ENCODE data around the gene PAPPA. TPM values are rescaled to one million over a fixed set of nuclear protein-coding genes. Genes with fewer than 3 reads are reported as not detected.

PAPPA gene
- polyA plus RNA-seq (2013): 0.07 TPM

- Histone ChIP-seq H3K36me3 (ENCODE audit: control insufficient read depth in 4 of 4, insufficient read depth in 4 of 4, low read length in 3 of 4) (no peaks in the 10 kb centered on the region), H3K4me1 (ENCODE audit: control extremely low read depth in 1 of 4, control insufficient read depth in 4 of 4, insufficient read depth in 4 of 4, low read length in 3 of 4) (peaks cover 0 to 15% (median 5%) of the 10 kb centered on the region in 4 experiments), H3K27ac (ENCODE audit: insufficient read depth in 1 of 2, low read depth in 1 of 2, low read length in 2 of 2, poor library complexity in 1 of 2, severe bottlenecking in 2 of 2) (no peak within 1 kb of the TSS), H3K27me3 (replicated peaks in 2 of 5; ENCODE audit: control insufficient read depth in 4 of 5, insufficient read depth in 5 of 5, low read length in 4 of 5) (peaks cover 37 to 85% (median 44%) of the 10 kb centered on the region in 5 experiments), H3K9me3 (ENCODE audit: control extremely low read depth in 1 of 5, control insufficient read depth in 4 of 5, insufficient read depth in 2 of 5, low read depth in 1 of 5, low read length in 4 of 5) (no peaks in the 10 kb centered on the region), H3K4me3 (ENCODE audit: control insufficient read depth in 1 of 7, extremely low read depth in 1 of 7, insufficient read depth in 4 of 7, low read depth in 2 of 7, low read length in 6 of 7) (peak within 1 kb of the TSS in 4 of 7 experiments; percentile 15 to 55 (median 38))
- under 1% methylated on average over 25 of the region's 41 CpGs for WGBS (ENCODE audit: insufficient coverage)
- CTCF ChIA-PET: interaction anchor here (0.7 to 3.5 kb wide), 5 partner anchors 10 to 507 kb away, joined by 3 to 22 read pairs (median 3); no protein-coding TSS in a partner anchor
- peak in 1 of 3 donors; percentile 32 for DNase-seq
- POLR2A ChIA-PET: interaction anchor here (0.6 kb wide), 2 partner anchors 565 to 1238 kb away, joined by 3 read pairs; no protein-coding TSS in a partner anchor
Observed at GRCh38 chr9:116153765-116154333, at the start of gene PAPPA. TSS of gene PAPPA (plus strand) at chr9:116153791. CDS start at chr9:116154173, 382 bp downstream.

DNA sequence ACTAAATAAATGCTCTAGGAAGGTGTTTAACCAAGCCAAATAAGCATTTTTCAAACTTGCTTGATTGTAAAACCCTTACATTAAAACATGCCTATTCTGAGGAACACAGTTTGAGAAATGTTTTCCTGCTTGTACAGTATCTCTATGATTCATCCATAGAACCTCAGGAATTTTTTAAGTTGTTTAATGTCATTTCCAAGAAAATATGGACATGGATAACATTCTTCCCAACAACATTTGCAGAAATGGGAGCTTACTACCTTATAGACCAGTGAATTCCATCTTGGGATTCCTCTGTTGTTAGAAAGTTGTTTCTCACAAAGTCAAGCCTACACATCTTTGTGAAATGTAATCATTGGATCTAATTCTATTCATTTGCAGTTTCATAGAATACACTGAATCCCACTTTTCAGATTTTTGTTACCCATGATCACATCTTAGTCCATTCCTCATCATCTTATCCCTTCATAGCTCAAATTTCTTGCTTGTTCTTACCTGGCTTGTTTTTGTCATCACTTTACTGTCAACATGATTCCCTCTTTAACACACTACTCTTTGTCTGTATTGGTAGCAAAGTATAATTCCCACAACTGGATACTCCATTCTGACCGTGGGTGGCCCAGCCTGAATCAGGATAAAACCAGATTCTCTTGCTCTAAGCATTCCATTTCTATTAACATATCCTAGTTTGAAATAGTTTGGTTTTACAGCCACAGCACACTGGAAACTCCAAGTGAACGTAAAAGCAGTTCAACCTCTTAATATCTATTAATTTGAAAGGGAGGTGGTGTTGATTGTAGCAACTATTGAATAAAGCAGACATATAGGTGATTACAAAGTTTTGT is 49.4 kb upstream of the PAPPA start:
- ChIA-PET POLR2A (no interaction called here), CTCF (no interaction called here)
- Histone ChIP-seq H3K27ac (ENCODE audit: insufficient read depth in 1 of 2, low read depth in 1 of 2, low read length in 2 of 2, poor library complexity in 1 of 2, severe bottlenecking in 2 of 2) (no peak overlapping the region), H3K4me1 (ENCODE audit: control extremely low read depth in 1 of 4, control insufficient read depth in 4 of 4, insufficient read depth in 4 of 4, low read length in 3 of 4) (no peaks in the 10 kb centered on the region), H3K36me3 (ENCODE audit: control insufficient read depth in 4 of 4, insufficient read depth in 4 of 4, low read length in 3 of 4) (no peaks in the 10 kb centered on the region), H3K9me3 (ENCODE audit: control extremely low read depth in 1 of 5, control insufficient read depth in 4 of 5, insufficient read depth in 2 of 5, low read depth in 1 of 5, low read length in 4 of 5) (no peaks in the 10 kb centered on the region), H3K27me3 (replicated peaks in 2 of 5; ENCODE audit: control insufficient read depth in 4 of 5, insufficient read depth in 5 of 5, low read length in 4 of 5) (peaks cover 0 to 2% (median 0%) of the 10 kb centered on the region in 5 experiments), H3K4me3 (ENCODE audit: control insufficient read depth in 1 of 7, extremely low read depth in 1 of 7, insufficient read depth in 4 of 7, low read depth in 2 of 7, low read length in 6 of 7) (no peak overlapping the region)
- 80% methylated on average over 1 of the region's 2 CpGs for WGBS (ENCODE audit: insufficient coverage)
- no peak for DNase-seq

DNA sequence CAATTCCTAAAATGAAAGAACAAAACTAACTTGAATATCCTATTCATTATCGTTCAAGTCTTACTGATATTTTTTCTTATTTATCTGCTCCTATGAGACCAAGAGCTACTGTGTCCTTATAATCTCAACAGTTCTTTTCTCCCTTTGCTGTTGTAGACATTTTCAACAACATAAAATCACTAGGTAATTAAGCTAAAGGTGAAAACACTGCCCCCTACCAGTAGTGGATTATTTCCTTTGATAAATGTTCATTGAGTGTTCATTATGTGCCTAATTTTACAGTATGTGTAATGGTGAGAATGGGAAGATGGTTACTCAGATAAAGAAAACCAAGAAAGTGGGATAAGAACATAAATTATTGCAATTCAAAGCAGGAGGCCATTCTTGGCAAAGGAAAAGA is 41.4 kb upstream of the PAPPA start:
- no peaks in the 10 kb centered on the region for H3K4me1 ChIP-seq (ENCODE audit: control extremely low read depth in 1 of 4, control insufficient read depth in 4 of 4, insufficient read depth in 4 of 4, low read length in 3 of 4)
- DNase-seq: peak in 1 of 3 donors; percentile 3
- POLR2A ChIA-PET: interaction anchor here (0.6 kb wide), 1 partner anchor 887 kb away, joined by 6 read pairs; no protein-coding TSS in a partner anchor
- WGBS (ENCODE audit: insufficient coverage): 100% methylated on average over 1 of the region's 1 CpG
- H3K27ac ChIP-seq (ENCODE audit: insufficient read depth in 1 of 2, low read depth in 1 of 2, low read length in 2 of 2, poor library complexity in 1 of 2, severe bottlenecking in 2 of 2): no peak overlapping the region
- H3K36me3 ChIP-seq (ENCODE audit: control insufficient read depth in 4 of 4, insufficient read depth in 4 of 4, low read length in 3 of 4): no peaks in the 10 kb centered on the region
- CTCF ChIA-PET: no interaction called here
- peaks cover 0 to 2% (median 0%) of the 10 kb centered on the region in 5 experiments for H3K27me3 ChIP-seq (replicated peaks in 2 of 5; ENCODE audit: control insufficient read depth in 4 of 5, insufficient read depth in 5 of 5, low read length in 4 of 5)
- no peak overlapping the region for H3K4me3 ChIP-seq (ENCODE audit: control insufficient read depth in 1 of 7, extremely low read depth in 1 of 7, insufficient read depth in 4 of 7, low read depth in 2 of 7, low read length in 6 of 7)
- no peaks in the 10 kb centered on the region for H3K9me3 ChIP-seq (ENCODE audit: control extremely low read depth in 1 of 5, control insufficient read depth in 4 of 5, insufficient read depth in 2 of 5, low read depth in 1 of 5, low read length in 4 of 5)

DNA sequence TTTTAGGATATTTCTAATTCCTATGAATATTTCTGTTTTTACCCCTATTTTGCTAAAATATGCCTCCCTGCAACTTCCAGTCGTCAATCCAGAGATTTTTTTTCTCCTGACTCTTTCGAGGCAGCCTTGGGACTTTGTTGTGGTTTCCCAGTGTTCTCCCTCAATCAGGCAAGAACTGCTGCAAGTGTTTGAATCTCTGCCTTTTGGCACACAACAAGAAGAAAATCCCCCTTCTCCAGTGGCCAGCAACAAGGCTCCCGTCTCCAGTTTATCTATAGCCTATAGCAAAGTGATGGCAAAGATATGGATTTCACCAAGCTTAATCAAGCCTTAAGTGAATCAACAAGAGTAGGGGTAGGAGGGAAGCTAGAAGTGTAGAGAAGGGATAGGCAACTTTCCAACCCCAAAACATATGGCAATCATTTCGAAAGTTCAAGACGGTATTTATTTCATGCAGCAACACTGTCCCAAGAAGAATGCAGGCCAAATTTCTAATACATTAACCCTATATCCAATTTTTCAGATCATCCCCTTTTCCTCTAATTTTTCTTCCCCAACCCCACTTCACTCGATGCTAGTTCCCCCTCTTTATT is 37.7 kb upstream of the PAPPA start:
- H3K27ac ChIP-seq (ENCODE audit: insufficient read depth in 1 of 2, low read depth in 1 of 2, low read length in 2 of 2, poor library complexity in 1 of 2, severe bottlenecking in 2 of 2): no peak overlapping the region
- ChIA-PET CTCF (no interaction called here), POLR2A (no interaction called here)
- peaks cover 0 to 2% (median 0%) of the 10 kb centered on the region in 5 experiments for H3K27me3 ChIP-seq (replicated peaks in 2 of 5; ENCODE audit: control insufficient read depth in 4 of 5, insufficient read depth in 5 of 5, low read length in 4 of 5)
- 69% methylated on average over 6 of the region's 6 CpGs for WGBS (ENCODE audit: insufficient coverage)
- no peak overlapping the region for H3K4me3 ChIP-seq (ENCODE audit: control insufficient read depth in 1 of 7, extremely low read depth in 1 of 7, insufficient read depth in 4 of 7, low read depth in 2 of 7, low read length in 6 of 7)
- no peaks in the 10 kb centered on the region for H3K4me1 ChIP-seq (ENCODE audit: control extremely low read depth in 1 of 4, control insufficient read depth in 4 of 4, insufficient read depth in 4 of 4, low read length in 3 of 4)
- no peak for DNase-seq
- H3K36me3 ChIP-seq (ENCODE audit: control insufficient read depth in 4 of 4, insufficient read depth in 4 of 4, low read length in 3 of 4): no peaks in the 10 kb centered on the region
- H3K9me3 ChIP-seq (ENCODE audit: control extremely low read depth in 1 of 5, control insufficient read depth in 4 of 5, insufficient read depth in 2 of 5, low read depth in 1 of 5, low read length in 4 of 5): no peaks in the 10 kb centered on the region

GRCh38 chr9:116116393-116116792 is 37.2 kb upstream of the PAPPA start:
- no peaks in the 10 kb centered on the region for H3K4me1 ChIP-seq (ENCODE audit: control extremely low read depth in 1 of 4, control insufficient read depth in 4 of 4, insufficient read depth in 4 of 4, low read length in 3 of 4)
- no peak overlapping the region for H3K27ac ChIP-seq (ENCODE audit: insufficient read depth in 1 of 2, low read depth in 1 of 2, low read length in 2 of 2, poor library complexity in 1 of 2, severe bottlenecking in 2 of 2)
- CTCF ChIA-PET: no interaction called here
- no peaks in the 10 kb centered on the region for H3K9me3 ChIP-seq (ENCODE audit: control extremely low read depth in 1 of 5, control insufficient read depth in 4 of 5, insufficient read depth in 2 of 5, low read depth in 1 of 5, low read length in 4 of 5)
- POLR2A ChIA-PET: no interaction called here
- no peak for DNase-seq
- no peak overlapping the region for H3K4me3 ChIP-seq (ENCODE audit: control insufficient read depth in 1 of 7, extremely low read depth in 1 of 7, insufficient read depth in 4 of 7, low read depth in 2 of 7, low read length in 6 of 7)
- H3K27me3 ChIP-seq (replicated peaks in 2 of 5; ENCODE audit: control insufficient read depth in 4 of 5, insufficient read depth in 5 of 5, low read length in 4 of 5): no peaks in the 10 kb centered on the region
- no peaks in the 10 kb centered on the region for H3K36me3 ChIP-seq (ENCODE audit: control insufficient read depth in 4 of 4, insufficient read depth in 4 of 4, low read length in 3 of 4)

DNA sequence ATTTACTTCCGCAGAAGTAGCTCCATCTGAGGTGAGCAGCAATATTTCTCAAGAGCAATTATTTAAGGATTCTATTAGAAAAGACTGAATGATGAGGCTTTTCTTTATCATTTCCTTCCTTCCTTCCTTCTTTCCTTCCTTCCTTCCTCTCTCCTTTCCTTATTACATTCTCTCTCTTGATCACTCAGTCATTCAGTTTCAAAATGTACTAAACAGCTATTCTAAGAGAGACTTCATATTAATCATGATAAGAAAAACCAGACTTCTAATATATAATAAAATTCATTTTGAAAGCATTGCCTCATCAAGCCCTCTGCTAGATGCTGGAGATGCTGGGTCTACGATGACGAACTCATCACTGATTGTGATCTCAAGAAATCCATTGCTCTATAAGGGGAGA is 30.4 kb upstream of the PAPPA start:
- H3K36me3 ChIP-seq (ENCODE audit: control insufficient read depth in 4 of 4, insufficient read depth in 4 of 4, low read length in 3 of 4): no peaks in the 10 kb centered on the region
- ChIA-PET POLR2A (no interaction called here), CTCF (no interaction called here)
- no peaks in the 10 kb centered on the region for H3K4me1 ChIP-seq (ENCODE audit: control extremely low read depth in 1 of 4, control insufficient read depth in 4 of 4, insufficient read depth in 4 of 4, low read length in 3 of 4)
- WGBS (ENCODE audit: insufficient coverage): 94% methylated on average over 2 of the region's 3 CpGs
- no peak overlapping the region for H3K27ac ChIP-seq (ENCODE audit: insufficient read depth in 1 of 2, low read depth in 1 of 2, low read length in 2 of 2, poor library complexity in 1 of 2, severe bottlenecking in 2 of 2)
- H3K4me3 ChIP-seq (ENCODE audit: control insufficient read depth in 1 of 7, extremely low read depth in 1 of 7, insufficient read depth in 4 of 7, low read depth in 2 of 7, low read length in 6 of 7): no peak overlapping the region
- no peak for DNase-seq
- H3K27me3 ChIP-seq (replicated peaks in 2 of 5; ENCODE audit: control insufficient read depth in 4 of 5, insufficient read depth in 5 of 5, low read length in 4 of 5): no peaks in the 10 kb centered on the region
- H3K9me3 ChIP-seq (ENCODE audit: control extremely low read depth in 1 of 5, control insufficient read depth in 4 of 5, insufficient read depth in 2 of 5, low read depth in 1 of 5, low read length in 4 of 5): peaks cover 0 to 1% (median 0%) of the 10 kb centered on the region in 5 experiments
